ENCODE data around the gene GOLGA8H.
"Not testable (repeated sequence)": the region's sequence is repeated elsewhere in the genome, so short reads cannot be mapped to it uniquely, and the experiment has no call there.

GOLGA8H gene, protein sequence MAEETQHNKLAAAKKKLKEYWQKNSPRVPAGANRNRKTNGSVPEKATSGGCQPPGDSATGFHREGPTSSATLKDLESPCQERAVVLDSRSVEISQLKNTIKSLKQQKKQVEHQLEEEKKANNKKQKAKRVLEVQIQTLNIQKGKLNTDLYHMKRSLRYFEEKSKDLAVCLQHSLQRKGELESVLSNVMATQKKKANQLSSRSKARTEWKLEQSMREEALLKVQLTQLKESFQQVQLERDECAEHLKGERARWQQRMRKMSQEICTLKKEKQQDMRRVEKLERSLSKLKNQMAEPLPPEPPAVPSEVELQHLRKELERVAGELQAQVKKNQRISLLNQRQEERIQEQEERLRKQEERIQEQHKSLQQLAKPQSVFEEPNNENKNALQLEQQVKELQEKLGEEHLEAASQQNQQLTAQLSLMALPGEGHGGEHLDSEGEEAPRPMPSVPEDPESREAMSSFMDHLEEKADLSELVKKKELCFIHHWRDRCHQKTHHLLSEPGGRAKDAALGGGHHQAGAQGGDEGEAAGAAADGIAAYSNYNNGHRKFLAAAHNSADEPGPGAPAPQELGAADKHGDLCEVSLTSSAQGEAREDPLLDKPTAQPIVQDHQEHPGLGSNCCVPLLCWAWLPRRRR

DNA sequence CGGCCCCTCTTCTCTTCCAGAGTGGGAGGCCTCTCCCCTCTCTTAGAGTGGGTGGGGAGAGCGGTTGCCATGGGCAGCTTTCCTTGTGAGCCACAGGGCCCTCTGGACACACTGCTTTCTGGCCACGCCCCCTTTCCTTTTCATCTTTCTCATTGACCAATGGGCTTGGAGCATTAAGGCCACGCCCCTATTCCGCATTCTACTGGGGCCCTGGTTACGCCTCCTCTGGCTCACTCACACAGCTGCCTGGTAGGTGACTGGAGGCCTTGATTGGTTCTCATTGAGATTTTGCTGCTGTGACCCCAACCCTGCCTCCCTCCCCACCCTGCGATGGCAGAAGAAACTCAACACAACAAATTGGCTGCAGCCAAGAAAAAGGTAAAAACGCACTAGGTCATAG lies at the start of gene GOLGA8H:
Gene GOLGA8H, plus strand, starts transcription at position 233 of the 400 bp plus-strand sequence. Its CDS starts 98 bp downstream, at position 331.
- not testable (repeated sequence) for DNase-seq

DNA sequence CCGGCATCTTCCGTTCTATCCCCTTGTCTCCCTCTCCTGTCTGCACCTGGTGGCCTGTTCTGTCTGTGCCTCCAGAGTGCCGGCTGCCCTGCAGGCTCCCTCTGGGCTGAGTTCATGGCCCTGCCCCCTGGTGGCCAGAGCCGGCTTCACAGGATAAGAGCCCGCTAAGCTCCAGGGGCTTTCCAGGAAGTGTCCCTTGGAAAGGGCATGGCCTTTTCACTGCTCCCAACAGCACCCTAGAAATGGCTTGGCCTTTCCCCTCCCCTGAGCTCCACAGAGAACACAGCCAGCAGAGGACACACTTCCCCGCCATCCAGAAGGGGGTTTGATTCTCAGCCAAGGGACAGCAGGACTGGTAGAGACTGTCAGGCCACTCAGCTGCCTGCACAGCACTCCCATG lies 36.9 kb upstream of the GOLGA8H start:
- peak; percentile 51 for DNase-seq

DNA sequence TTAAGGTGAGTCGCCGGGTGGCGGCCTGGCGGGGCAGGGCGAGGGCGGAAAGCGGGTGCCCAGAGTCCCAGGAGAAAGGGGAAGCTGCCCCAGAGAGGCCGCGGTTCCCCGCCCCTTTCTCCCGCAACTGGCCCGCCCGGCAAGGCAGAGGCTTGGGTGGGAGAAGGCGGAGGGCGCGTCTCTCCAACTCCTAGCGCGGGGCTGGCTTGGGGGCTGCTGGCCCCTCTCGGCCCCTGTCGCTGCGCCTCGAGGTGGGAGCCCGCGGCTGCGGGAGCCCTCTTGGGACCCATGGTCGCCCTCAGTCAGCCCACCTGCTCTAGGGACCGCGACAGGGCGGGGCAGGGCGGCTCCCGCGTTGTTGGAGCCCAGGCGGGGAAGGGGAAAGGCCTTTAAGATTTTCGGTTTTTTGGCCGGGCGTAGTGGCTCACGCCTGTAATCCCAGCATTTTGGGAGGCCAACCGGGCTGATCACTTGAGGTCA lies 30.8 kb upstream of the GOLGA8H start:
- DNase-seq = not testable (repeated sequence)

DNA sequence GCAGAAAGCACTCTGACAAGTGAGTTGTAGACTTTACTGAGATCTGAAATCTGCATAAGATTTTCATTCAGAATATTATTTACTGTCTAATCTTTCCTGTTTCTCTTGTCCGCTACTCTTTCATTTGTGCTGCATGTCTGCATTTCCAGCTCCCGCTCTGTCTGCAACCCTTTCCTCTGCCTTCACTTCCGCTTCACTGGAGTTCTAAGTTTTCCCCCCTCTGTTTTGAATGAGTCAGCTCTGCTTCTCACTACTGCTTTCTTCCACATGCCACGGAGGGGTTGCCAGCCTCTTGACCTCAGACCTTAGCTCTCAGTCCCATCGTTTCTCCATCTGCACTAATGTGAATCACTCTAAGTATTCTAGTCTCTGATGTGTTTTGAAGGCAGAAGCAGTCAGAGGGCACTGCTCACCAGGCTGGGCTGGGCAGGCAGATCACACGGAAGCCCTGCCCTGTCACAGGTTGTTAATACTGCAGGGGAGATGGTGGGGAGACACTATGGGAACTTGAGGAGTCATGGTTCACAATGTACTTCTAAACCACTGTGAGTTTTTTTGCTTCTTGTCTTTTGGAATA lies 24.3 kb upstream of the GOLGA8H start:
- not testable (repeated sequence) for DNase-seq

DNA sequence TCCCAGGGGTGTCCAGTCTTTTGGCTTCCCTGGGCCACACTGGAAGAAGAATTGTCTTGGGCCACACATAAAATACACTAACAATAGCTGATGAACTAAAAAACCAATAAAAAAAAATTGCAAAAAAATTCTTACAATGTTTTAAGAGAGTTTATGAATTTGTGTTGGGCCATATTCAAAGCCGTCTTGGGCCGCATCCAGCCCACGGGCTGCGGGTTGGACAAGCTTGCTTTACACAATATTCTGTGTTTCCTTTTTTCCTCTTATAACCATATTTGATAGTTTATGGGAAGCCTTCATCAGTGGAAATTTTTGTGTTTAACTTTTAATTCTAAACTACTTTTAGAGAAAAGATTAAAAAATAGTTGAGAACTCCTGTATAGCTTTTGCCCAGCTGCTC lies 23.1 kb upstream of the GOLGA8H start:
- DNase-seq = not testable (repeated sequence)

DNA sequence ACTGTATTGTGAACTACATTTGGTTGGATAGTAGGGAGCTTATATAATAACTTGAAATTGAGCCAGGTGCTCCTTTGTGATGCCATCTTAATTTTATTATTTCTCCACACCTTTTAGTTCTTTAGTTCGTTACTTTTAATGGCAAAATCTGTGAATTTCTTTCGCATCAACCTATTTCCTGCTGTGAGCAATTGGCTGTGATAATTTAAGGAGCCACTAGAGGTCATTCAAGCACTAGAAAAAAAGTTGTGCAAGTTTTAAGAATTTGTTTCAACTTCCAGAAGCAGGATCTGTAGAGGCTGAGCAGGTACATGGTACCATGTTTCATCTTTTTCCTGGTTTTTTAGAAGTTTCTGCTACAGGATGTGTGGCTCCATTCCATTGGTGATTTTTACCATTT lies 4.9 kb upstream of the GOLGA8H start:
- not testable (repeated sequence) for DNase-seq

DNA sequence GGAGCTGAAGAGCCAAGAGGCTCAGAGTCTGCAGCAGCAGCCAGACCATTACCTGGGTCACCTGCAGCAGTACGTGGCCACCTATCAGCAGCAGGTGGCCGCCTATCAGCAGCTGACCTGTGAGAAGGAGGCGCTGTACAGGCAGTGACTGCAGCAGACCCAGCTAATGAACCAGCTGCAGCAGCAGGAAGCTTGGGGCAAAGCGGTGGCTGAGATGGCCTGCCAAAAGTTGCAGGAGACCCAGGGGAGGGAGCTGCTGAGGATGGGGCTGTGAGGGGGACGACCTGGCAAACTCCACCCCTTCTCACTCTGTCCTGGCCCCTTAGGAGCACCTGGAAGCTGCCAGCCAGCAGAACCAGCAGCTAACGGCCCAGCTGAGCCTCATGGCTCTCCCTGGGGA lies 8.4 kb downstream of the GOLGA8H start:
- not testable (repeated sequence) for DNase-seq

DNA sequence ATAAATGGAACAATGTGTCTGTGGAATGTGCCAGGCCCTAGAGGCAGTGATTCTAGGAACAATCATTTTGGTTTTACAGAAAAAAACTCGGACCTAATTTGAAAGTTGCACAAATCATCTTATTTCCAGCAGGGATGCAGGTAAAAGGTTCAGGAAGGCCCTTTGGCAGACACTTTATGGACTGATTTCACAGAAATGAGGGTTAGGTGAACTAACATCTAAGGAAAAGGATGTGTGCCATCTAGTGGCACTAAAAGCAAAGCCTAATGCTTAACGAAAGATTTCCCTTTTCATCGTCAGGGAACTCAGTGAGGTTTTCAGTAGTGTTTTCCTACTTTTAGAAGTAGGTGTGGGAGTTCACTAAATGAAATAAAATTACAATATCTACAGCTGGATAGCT lies 17.5 kb downstream of the GOLGA8H start:
- not testable (repeated sequence) for DNase-seq

DNA sequence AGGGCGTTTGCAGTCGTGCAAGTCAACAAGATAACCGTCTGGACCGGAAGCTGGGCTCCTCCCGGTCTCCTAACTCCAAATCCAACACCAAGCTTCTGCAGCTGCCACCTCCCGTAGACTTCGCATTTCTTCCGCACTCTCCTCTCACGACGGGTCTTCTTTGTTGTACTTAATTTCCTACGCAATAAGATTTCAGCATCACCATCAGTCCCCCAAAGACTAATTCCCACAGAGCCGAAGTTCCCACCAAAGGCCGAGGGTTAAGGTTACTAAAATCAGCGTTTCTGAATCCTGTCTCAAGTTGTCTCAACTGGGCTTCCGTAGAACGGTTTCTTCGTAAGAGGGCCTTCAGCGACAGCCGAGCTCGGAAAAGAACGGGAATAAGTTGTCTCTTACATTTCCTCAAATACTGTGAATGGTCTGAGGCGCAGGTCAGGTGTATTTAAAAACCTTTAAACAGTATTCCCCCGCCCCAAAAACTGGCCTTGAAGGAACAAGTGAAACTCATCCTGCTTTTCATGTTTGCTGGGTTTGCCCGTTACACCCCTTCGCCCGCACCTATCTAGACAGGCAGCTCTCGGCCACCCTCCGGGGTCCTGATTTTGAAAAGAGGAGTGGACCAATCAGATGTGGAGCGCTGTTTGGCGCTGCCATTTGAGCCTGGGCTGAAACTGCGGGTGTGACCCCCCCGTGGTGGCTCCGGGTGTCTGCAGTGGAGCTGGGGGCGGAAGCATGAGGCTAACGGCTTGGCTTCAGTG lies 21.8 kb downstream of the GOLGA8H start, which contains the start of gene ARHGAP11B:
Gene ARHGAP11B, plus strand, starts transcription at position 693 of the 758 bp plus-strand sequence.
- DNase-seq = peak; percentile 97

DNA sequence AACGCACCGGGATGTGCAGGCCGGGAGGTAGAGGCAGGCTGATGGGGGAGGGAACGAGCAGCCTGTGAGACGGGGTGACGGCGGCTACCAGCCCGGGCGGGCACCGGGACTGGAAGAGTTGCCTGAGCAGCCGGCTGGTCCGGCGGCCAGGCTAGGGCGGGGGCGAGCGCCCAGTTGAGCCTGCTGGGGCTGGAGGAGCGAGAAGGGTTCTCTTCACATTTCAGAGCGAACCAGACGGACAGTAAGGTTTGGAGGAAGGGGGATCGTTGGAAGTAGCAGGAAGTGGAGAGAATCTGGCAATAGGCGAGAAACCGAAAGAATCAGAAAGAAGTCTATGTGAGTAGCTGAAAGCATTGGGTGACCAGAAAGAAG lies 22.4 kb downstream of the GOLGA8H start:
- peak; percentile 57 for DNase-seq

DNA sequence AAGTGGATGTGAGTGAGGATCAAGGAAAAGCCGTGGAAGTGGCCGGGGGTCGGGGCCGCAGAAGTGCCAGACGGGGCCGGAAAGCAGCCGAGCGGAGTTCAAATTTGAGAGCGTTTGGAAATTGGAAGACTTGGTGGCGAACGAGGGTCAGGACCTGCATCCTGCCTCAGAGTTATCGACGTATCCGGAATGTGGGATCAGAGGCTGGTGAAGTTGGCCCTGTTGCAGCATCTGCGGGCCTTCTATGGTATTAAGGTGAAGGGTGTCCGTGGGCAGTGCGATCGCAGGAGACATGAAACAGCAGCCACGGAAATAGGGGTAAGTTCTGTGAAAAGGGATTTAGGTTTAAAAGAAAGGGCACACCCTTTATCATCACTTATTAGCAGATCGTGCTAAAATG lies 22.8 kb downstream of the GOLGA8H start:
- not testable (repeated sequence) for DNase-seq

DNA sequence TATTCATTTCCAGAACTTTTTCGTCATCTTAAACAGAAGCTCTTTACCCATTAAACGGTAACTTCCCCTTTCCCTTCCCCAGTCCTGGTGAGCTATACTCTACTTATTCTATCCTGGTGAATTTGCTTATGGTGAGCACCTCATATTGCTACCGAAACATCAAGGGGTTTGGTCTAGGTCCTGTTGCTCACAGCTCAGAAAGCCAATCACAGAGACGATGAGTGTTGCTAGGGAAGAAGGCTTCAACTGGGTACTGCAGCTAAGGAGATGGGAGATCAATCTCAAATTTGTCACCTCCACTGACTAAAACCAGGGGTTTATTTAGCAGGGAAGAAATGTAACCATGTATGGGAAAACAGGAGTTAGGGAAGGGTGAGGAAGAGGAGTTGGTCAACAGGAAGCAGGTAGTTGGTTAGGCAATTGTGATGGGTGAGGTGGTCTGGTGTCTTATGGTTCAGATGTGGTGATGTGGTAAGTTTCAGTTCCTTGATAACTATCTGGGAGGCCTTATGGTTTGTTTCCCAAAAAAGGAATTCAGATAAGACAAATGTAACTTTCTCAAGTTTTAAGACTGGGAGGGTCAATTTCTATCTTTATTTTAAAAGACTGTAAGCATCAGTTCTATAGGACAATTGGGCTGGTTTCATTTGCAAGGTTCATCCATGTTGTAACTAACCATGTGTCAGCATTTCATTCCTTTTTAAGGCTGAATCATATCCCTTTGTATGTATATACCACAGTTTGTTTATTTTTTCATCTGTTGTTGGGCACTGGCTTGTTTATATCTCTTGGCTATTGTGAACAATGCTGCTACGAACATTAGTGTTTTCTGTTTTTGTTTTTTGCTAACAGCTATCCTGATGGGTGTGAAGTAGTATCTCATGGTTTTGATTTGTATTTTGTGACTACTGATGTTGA lies 46.4 kb downstream of the GOLGA8H start:
- DNase-seq = no peak

DNA sequence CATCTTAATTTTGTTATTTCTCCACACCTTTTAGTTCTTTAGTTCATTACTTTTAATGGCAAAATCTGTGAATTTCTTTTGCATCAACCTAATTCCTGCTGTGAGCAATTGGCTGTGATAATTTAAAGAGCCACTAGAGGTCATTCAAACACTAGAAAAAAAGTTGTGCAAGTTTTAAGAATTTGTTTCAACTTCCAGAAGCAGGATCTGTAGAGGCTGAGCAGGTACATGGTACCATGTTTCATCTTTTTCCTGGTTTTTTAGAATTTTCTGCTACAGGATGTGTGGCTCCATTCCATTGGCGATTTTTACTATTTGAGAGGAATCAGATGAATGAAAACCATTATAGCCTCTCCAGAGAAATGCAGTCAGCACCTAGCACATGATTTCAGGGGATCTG lies 57.3 kb downstream of the GOLGA8H start:
- not testable (repeated sequence) for DNase-seq
